Measurements from ENCODE around the gene PNMA1. TPM values are rescaled to one million over a fixed set of nuclear protein-coding genes. Genes with fewer than 3 reads are reported as not detected.
"Not testable (repeated sequence)": the region's sequence is repeated elsewhere in the genome, so short reads cannot be mapped to it uniquely, and the experiment has no call there.

The PNMA1 gene
- total RNA-seq, 1 experiment from 2014 or later, result 12.9 TPM

- no peak for DNase-seq (ENCODE audit: low spot score)
Measured at GRCh38 chr14:73717711-73718417, 3.7 kb upstream of the PNMA1 start.

- DNase-seq (ENCODE audit: low spot score), result no peak
Measured at GRCh38 chr14:73717266-73717665, 3.1 kb upstream of the PNMA1 start.

DNA sequence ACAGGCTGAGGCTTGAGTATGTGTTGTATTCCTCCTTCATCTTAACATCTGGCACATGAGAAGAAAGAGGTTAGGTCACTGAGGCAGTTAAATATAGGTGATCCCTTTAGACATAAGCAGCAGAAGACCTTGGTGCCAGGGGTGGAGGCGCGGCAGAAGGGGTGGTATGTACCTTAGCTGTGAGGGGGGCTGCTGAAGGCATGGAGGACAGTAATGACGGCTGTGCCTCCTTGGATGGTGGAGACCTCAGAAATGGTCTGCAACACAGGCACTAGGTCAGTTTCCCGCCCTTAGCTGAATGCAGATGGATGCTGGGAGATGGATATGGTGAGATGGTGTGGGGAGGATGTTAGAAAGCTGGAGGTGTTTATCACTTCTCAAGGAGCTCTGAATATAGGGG, 1.5 kb upstream of the PNMA1 start:
- DNase-seq (ENCODE audit: low spot score), result no peak

GRCh38 chr14:73714656-73715081, 485 bp upstream of the PNMA1 start:
- no peak for DNase-seq (ENCODE audit: low spot score)

DNA sequence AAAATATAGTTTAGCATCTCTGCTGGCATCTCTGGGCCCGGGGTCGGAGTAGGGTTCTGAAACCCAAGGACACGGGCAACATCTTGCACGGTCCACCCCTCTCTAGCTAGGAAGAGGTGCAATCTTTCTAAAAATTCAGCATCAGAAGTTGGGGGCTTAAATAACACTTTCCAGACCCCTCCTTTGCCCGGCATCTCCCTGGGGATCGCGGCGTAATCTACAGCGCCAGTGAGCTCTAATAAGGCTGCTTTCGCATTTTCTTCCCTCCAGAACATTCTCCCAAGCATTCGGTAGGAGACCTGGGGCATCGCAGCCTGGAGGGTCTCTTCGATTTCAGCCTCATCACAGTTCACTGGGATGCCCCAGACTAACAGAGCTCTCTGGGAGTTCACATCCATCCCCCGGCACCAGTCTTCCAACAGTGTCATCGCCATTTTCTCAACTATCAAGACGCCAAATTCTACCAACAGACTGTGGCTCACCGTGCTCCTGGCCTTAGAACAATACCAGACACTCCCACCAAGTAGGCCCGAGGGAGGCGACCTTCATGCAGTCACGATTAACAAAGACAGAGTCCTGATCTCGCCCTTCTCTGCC, 880 bp downstream of the PNMA1 start:
- DNase-seq (ENCODE audit: low spot score), result no peak

- no peak for DNase-seq (ENCODE audit: low spot score)
Measured at GRCh38 chr14:73712540-73713180, 1.5 kb downstream of the PNMA1 start.

- no peak for DNase-seq (ENCODE audit: low spot score)
Measured at GRCh38 chr14:73712071-73712506, 2.1 kb downstream of the PNMA1 start.

DNA sequence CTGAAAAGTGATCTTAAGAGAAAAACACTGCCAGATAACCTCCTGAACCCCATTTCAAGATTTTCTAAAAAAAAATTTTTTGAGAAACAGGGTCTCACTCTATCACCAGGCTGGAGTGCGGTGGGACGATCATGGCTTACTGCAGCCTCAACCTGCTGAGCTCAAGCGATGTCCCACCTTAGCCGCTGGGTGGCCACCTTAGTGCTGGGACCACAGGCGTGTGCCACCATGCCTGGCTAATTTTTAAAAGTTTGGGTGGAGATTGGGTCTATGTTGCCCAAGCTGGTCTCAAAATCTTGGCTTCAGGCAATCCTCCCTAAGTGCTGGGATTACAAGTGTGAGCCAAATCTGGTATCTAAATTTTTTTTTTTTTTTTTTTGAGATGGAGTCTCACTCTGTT, 3.4 kb downstream of the PNMA1 start:
- DNase-seq (ENCODE audit: low spot score), result no peak

- DNase-seq (ENCODE audit: low spot score), result no peak
Measured at GRCh38 chr14:73709904-73710469, 4.2 kb downstream of the PNMA1 start.

- not testable (repeated sequence) for DNase-seq (ENCODE audit: low spot score)
Measured at GRCh38 chr14:73708076-73708475, 6.1 kb downstream of the PNMA1 start.

DNA sequence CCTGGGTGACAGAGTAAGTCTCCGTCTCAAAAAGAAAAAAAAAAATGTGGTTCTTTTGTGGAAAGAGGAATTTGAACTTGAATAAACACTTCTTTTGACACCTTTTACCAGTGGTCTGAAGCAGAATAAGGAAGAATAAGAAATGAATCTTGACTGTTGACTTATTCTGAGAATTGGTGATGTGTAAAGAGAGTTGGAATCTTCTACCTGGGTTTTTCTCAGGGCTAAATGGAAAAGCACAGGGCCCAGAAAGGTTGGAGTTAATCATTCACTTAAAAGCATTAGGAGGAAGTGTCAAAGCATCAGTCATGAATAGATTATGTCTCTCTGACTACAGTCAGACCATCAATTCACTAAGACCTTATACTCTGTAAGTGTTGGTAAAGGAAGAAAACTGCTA, 13.9 kb downstream of the PNMA1 start:
- DNase-seq (ENCODE audit: low spot score), result no peak

- peak; percentile 59 for DNase-seq (ENCODE audit: low spot score)
Measured at GRCh38 chr14:73696466-73697400, 17.5 kb downstream of the PNMA1 start.

DNA sequence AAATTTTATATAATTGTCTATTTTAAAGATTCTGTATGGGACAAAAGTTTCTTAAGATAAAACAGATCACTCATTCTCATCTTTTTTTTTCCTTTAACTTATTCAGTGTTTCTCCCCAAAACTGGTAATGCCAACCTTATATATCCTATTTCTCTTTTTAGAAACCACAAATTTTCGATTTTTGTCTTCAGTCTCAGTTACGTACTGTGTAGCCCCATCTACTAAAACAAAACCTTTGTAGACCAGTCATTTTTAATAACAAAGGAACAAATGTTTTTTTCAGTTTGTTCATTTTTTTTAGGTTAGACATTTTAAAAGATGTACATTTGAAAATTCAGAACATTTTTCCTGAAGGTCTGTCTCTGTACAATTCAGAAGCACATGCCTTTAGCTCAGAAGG, 18.2 kb downstream of the PNMA1 start:
- DNase-seq (ENCODE audit: low spot score), result no peak

DNA sequence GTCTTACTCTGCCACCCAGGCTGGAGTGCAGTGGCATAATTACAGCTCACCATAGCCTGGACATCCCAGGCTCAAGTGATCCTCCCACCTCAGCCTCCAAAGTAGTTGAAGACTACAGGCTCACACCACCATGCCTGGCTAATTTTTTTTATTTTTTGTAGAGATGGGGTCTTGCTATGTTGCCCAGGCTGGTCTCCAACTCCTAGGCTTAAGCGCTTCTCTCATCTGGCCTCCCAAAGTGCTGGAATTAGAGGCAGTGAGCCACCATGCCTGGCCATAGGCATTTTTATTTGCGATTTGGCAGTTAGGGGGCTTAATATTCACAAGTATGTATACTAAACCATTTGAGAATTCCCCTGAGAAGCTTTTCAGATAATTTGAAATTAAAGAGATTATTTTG, 19.1 kb downstream of the PNMA1 start:
- no peak for DNase-seq (ENCODE audit: low spot score)

DNA sequence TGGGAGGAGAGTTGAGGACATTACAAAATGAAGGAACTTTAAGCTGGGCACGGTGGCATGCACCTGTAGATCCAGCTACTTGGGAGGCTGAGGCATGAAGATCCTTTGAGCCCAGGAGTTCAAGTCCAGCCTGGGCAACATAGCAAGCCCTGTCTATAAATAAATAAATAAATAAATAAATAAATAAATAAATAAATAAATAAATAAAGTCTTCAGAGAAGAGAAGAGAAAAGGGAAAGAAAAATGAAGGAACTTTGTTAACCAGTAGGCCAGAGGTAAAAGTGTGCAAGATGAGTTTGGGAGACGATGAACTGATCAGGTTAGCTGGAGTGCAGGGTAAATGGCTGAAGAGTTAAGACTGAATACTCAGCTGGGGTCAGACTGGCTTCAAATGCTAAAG, 20.1 kb downstream of the PNMA1 start:
- DNase-seq (ENCODE audit: low spot score), result no peak

DNA sequence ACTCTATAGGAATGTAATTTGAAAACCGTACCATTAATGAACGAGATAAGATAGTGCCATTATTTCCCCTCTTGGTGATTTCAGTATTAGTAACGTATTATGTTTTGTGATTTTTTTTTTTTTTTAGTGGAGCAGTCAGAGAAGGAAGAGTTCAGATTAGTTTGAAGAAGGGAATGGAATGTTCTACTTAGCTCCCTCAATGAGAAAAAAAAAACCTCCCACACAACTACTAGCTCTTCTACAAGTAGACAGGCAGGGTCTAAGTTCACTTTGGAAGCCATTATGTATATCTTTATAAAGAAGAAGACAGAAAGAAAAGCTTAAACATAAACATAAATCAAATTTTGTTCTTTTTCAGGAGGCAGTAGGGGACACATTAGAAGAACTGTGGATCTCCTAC, 27.3 kb downstream of the PNMA1 start:
- no peak for DNase-seq (ENCODE audit: low spot score)

DNA sequence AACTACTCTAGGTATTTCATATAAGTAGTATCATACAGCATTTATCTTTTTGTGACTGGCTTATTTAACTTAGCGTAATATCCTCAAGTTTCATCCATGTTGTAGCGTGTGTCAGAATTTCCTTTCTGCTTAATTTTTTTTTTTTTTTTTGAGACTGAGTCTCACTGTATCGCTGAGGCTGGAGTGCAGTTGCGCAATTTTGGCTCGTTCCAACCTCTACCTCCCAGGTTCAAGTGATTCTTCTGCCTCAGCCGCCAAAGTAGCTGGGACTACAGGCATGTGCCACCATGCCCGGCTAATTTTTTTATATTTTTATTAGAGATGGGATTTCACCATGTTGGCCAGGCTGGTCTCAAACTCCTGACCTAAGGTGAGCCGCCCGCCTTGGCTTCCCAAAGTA, 28.9 kb downstream of the PNMA1 start:
- no peak for DNase-seq (ENCODE audit: low spot score)

DNA sequence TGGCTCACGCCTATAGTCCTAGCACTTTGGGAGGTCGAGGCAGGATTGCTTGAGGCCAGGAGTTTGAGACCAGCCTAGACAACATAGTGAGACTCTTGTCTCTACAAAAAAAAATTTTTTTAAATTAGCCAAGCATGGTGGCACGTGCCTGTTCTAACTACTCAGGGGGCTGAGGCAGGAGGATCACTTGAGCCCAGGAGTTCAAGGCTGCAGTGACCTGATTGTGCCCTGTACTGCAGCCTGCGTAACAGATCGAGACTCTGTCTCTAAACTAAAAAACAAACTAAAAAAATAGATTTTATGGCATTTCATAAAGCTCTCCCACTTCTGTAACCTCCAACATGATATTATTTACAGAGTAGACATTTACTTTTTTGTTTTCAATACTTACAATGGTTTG, 29.6 kb downstream of the PNMA1 start:
- no peak for DNase-seq (ENCODE audit: low spot score)

- no peak for DNase-seq (ENCODE audit: low spot score)
Measured at GRCh38 chr14:73680821-73681220, 33.4 kb downstream of the PNMA1 start.

DNA sequence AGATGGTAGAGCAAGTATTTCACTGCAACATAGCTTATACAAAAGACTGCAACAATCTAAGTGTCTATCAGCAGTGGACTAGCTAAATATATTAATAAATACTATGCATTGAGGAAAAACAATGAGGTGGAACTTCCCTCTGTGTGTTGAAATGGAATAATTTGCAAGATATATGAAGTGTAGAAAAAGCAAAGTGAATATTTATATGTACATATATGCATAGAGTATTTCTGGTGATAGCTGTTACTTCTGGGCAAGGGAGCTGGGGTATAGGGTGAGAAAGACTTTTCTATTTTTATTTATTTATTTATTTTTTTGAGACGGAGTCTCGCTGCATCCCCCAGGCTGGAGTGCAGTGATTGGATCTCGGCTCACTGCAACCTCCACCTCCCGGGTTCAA, 35.5 kb downstream of the PNMA1 start:
- DNase-seq (ENCODE audit: low spot score), result no peak

DNA sequence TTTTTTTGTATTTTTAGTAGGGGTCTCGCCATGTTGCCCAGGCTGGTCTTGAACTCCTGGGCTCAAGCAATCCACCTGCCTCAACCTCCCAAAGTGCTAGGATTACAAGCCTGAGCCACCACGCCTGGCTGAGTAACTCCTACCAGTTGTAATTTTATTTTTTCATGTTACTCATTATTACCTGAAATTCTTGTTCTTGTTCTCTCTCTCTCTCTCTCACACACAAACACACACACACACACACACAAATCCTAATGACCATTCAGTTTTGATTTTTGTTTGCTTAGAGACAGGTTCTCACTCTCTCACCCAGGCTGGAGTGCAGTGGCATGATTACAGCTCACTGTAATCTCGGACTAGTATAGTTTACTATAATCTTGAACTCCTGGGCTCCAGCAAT, 39.2 kb downstream of the PNMA1 start:
- DNase-seq (ENCODE audit: low spot score), result no peak

DNA sequence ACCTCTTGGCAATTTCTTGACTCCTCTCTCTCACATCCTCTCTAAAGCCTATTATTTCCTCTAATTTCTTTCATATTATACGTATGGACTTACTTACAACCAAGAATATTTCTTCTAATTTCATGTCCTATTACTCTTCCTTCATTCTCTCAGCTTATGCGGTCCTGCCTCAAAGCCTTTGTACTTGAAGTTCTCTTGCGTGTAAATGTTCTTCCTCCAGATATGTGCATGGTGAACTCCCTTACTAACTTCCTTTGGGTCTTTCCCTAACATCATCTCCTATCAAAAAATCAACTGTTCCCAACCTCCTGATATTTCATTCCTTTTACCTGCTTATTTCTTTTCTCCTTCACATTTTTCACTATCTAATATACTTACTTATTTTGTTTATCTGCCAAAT, 46.3 kb downstream of the PNMA1 start:
- no peak for DNase-seq (ENCODE audit: low spot score)
